GM18505 (cell line): Measurements from ENCODE around the gene ANKRD37.

Experiments used
- ATAC-seq: cut with Tn5 transposase; IDR thresholded peaks from one replicate; pipeline ENCODE4 v1.9.1; 2021; ENCODE audit not compliant: unreplicated experiment
- POLR2A ChIP-seq: IDR thresholded peaks from 4 replicates; pipeline ENCODE4 v1.6.1; 2011; ENCODE audit warnings: borderline replicate concordance; ENCODE audit not compliant: insufficient read depth, insufficient read length; ENCODE audit errors: extremely low read depth

Gene ANKRD37

GRCh38 chr4:185421366-185422124 is 24.9 kb downstream of the ANKRD37 start:
- ATAC-seq: no peak
- TF ChIP-seq POLR2A: no peak

GRCh38 chr4:185424905-185425646 is 28.4 kb downstream of the ANKRD37 start:
- ATAC-seq: no peak
- no peak for TF ChIP-seq POLR2A

GRCh38 chr4:185425647-185426352 is 29.2 kb downstream of the ANKRD37 start, which contains the start of gene UFSP2:
UFSP2 (minus strand) TSS chr4:185425964; CDS start chr4:185425868, 96 bp downstream.
- ATAC-seq: peak; percentile 95
- TF ChIP-seq POLR2A: peak; percentile 81

GRCh38 chr4:185426960-185427688 is 30.5 kb downstream of the ANKRD37 start:
- ATAC-seq: no peak
- no peak for TF ChIP-seq POLR2A

GRCh38 chr4:185429660-185430059 is 33.0 kb downstream of the ANKRD37 start:
- ATAC-seq: no peak
- TF ChIP-seq POLR2A: no peak

GRCh38 chr4:185435466-185435865 is 38.8 kb downstream of the ANKRD37 start:
- no peak for ATAC-seq
- no peak for TF ChIP-seq POLR2A

GRCh38 chr4:185437809-185438208 is 41.2 kb downstream of the ANKRD37 start:
- ATAC-seq: peak; percentile 66
- TF ChIP-seq POLR2A: no peak

GRCh38 chr4:185441479-185441878 is 44.8 kb downstream of the ANKRD37 start:
- ATAC-seq: no peak
- TF ChIP-seq POLR2A: no peak

GRCh38 chr4:185445209-185445608 is 48.6 kb downstream of the ANKRD37 start:
- no peak for TF ChIP-seq POLR2A
- ATAC-seq: no peak
